Activated T-helper 1 cell treated with Interleukin-2 at 50 U/mL for 16 hours (primary cell): ENCODE results near the gene ARSK.

ENCODE experiments used
- DNase-seq: peaks from one replicate; pipeline ENCODE4 v3.0.0-alpha.2; 2020; ENCODE audit warnings: low read depth

ARSK gene, protein sequence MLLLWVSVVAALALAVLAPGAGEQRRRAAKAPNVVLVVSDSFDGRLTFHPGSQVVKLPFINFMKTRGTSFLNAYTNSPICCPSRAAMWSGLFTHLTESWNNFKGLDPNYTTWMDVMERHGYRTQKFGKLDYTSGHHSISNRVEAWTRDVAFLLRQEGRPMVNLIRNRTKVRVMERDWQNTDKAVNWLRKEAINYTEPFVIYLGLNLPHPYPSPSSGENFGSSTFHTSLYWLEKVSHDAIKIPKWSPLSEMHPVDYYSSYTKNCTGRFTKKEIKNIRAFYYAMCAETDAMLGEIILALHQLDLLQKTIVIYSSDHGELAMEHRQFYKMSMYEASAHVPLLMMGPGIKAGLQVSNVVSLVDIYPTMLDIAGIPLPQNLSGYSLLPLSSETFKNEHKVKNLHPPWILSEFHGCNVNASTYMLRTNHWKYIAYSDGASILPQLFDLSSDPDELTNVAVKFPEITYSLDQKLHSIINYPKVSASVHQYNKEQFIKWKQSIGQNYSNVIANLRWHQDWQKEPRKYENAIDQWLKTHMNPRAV

DNA sequence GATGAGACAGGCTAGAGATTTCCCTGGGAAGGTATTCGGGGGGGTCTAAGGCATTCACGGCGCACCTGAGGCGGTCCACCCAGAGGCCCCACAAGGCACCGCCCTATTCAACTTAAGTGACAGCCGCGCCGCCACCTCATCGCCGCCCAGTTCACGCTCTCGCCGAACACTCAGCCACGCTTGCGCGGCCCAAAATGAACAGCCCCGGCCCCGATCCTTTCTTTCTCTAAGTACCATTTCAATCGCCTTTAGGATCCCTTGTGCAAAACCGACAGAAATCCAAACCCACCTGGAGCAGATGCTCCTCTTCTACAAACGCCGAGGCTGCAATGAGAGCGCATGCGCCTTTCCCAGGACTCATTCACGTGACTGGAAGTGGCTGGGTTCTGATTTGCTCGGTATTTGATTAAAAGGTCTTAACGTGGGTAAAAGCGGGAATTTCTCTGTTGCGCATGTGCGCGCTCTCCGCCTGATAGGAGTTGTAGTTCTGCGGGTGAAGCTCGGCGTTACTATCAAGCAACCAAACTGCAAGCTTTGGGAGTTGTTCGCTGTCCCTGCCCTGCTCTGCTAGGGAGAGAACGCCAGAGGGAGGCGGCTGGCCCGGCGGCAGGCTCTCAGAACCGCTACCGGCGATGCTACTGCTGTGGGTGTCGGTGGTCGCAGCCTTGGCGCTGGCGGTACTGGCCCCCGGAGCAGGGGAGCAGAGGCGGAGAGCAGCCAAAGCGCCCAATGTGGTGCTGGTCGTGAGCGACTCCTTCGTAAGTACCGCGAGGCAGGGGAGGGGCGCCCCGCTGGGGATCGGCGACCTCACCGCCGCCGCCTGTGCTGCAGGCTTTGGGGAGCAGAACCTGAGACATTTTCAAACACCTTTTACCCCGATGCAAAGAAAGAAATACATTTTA lies at the start of gene ARSK, which contains the start of gene SKIC3:
TSS of gene ARSK (plus strand) at position 455 of the 902 bp plus-strand sequence. CDS start at position 633, 178 bp downstream.
TSS of gene SKIC3 (minus strand) at position 331 of the 902 bp plus-strand sequence. CDS start 7,827 bp downstream, outside the sequence.
- DNase-seq, result peak; percentile 83

- no peak for DNase-seq
Measured at GRCh38 chr5:95508550-95508949, 46.4 kb upstream of the ARSK start.

DNA sequence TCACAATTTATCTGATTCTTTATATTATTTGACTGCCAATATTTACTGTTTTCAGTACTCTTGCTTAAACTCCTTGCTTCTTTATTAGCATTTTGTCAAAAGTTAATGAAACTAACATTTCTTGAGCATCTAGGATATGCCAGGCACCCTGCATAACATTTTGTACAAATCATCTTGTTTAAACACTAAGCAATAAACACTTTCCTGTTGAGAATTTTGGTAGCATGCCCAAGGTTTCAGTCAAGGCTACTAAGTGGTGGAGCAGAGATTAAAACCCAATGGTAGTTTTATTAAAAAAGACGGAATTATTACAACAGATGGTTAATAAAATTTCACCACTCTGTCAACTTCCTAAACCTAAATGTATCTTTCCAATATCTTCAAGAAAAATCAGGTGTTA lies 43.3 kb upstream of the ARSK start:
- DNase-seq, result no peak

DNA sequence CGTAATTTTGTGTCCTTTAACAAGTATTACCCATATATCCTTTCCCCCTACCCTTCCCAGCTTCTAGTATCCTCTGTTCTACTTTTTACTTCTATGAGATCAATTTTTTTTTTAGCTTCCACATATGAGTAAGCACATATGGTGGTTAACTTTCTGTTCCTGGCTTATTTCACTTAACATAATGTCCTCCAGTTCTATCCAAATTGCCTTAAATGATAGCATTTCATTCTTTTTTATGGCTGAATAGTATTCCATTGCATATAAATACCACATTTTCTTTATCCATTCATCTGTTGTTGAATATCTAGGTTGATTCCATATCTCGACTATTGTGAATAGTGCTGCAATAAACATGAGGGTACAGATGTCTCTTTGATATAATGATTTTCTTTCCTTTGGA lies 36.5 kb upstream of the ARSK start:
- no peak for DNase-seq

GRCh38 chr5:95519151-95519550 lies 35.8 kb upstream of the ARSK start:
- no peak for DNase-seq

- no peak for DNase-seq
Measured at GRCh38 chr5:95519681-95520080, 35.2 kb upstream of the ARSK start.

- no peak for DNase-seq
Measured at GRCh38 chr5:95520206-95520605, 34.7 kb upstream of the ARSK start.

GRCh38 chr5:95524423-95524822 lies 30.5 kb upstream of the ARSK start:
- DNase-seq, result no peak

DNA sequence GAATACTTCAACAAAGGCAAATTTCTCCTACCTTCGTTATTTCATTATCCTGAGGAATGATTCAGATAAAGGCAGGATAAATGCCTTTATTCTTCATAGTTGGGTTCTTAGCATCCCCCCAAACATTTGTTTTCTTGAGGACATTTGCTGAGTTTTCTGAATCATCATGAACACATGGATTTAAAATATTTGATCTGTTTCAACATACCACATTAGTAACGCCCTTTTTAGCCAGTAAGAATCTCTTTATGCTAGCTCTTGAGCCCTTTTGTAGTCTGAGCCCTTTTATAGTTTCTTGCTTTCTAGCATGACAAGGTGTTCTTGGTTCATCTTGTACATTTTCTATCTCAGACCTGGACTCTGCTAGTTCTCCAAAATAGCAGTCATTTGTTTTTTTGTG lies 28.0 kb upstream of the ARSK start:
- DNase-seq, result no peak

GRCh38 chr5:95528565-95528964 lies 26.3 kb upstream of the ARSK start:
- no peak for DNase-seq

DNA sequence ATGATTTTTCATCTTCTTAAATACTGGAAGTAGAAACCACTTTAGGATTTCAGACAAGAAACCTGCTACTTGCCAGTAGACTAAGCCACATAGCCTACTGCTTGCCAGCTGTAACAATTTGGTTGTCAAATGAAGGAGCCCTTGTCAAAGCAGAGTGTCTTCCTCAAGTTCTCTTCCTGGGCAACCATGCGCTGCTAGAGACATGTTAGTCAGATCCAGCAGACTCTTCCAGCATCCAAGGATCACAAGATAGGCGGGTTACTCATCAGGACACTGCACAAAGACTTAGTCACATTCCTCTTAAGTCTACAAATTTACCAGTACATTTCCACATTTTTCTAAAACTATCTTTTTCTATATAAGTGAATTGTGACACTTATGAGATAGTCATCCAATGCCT lies 24.5 kb upstream of the ARSK start:
- DNase-seq, result no peak

DNA sequence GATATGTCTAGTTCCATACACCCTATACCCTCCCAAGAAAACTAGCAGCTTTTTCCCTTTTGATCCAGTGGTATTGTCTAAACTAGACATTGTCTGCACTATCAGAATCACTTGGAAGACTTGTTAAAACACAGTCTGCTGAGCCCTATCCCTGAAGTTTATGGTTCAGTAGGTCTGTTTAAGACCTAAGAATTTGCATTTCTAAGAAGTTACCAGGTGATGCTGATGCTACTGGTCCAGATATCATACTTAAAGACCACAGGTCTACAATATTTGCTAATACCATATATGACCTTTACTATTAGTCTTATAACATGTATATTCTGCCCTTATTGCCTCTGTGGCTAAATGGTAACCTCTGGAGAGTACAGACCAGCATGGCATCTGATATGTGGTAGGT lies 23.4 kb upstream of the ARSK start:
- no peak for DNase-seq

- DNase-seq, result no peak
Measured at GRCh38 chr5:95532415-95532814, 22.5 kb upstream of the ARSK start.

- DNase-seq, result no peak
Measured at GRCh38 chr5:95533106-95533505, 21.8 kb upstream of the ARSK start.

- DNase-seq, result no peak
Measured at GRCh38 chr5:95533761-95534160, 21.1 kb upstream of the ARSK start.

DNA sequence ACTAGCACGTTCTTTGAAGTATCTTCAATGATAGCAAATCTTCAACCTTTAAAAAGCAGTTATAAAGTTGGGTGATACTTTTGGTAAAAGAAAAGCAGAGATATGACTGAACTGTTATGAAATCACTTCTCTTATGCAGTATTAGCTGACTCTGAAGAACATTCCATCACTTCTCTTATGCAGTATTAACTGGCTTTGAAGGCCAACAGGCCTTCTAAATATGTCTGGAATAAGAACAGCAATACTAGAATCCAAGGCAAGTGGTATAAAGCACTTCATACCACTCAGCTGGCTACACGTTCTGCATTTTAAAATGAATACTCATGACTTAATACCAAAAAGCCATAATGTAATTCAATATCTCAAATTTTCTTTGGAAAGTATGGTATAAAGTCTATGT lies 17.4 kb upstream of the ARSK start:
- no peak for DNase-seq

- DNase-seq, result no peak
Measured at GRCh38 chr5:95543017-95543705, 11.7 kb upstream of the ARSK start.

DNA sequence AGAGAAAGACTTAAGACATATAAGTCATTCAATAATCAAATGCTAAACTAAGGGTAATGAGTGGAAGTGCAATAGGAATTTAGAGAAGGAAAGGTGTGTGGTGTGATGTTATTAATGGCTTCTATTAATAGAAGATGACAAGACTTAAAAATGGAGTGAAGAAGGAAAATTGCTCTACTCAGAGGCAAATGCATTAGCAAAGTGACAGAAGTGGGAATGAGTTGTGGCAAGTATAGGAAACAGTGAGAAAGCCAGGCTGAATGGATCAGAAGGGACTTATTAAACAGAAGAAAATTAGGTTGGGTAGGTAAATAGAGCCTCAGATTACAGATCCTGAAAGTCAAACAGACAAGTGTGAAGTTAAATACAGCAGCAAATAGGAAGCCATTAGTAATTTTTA lies 5.9 kb upstream of the ARSK start:
- no peak for DNase-seq

GRCh38 chr5:95554331-95554646 lies 612 bp upstream of the ARSK start:
- DNase-seq, result no peak

DNA sequence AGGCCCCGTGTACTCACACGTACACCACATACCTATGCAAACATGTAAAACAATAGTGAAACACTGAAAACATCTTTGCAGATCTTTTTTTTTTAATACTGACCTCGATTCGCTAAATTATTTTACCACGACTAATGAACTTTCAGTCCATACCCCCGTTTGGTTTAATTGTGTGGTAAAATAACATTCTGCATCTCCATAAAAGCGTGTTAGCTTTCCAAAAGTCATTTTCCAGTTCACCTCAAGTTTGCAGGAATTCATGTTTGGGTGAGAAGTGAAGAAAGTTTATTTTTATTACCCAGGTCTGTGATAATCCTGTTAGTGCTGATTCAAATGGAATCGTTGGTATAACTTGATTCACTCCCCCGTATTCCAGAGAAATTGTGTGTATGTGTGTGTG lies 652 bp downstream of the ARSK start:
- no peak for DNase-seq

DNA sequence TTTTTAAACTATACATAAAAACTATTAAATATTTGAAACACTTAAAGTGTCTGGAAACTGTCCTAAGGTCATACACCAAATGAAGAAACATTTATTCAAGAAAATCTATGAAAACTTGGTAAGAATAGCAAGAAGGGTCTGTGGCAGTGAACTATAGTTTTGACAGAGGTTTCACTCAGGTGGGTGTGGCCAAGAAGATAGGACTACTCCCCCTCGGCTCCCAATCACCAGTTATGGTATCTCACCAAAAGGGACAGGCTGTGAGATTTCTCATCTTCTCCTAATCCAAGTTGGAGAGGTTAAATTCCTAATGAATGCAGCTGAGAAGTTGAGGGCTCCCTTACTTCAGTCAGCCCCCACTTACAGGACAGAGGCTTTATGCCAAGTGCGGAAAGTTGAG lies 2.9 kb downstream of the ARSK start:
- DNase-seq, result no peak

GRCh38 chr5:95562282-95562681 lies 7.4 kb downstream of the ARSK start:
- no peak for DNase-seq
